PFSK-1 (cell line): ENCODE measurements around the gene CALU.

Source experiments
- FOXP2 ChIP-seq: optimal IDR thresholded peaks from 2 replicates; pipeline ENCODE3; 2011; ENCODE audit warnings: borderline replicate concordance, control low read depth, inconsistent platforms; ENCODE audit not compliant: insufficient read depth; ENCODE audit errors: extremely low read length, extremely low read depth
- POLR2AphosphoS5 ChIP-seq: IDR thresholded peaks from 2 replicates; pipeline ENCODE4 v1.6.1; 2012; ENCODE audit warnings: low read depth, mild to moderate bottlenecking, control low read depth, low read length, moderate library complexity
- SIN3A ChIP-seq: IDR thresholded peaks from 2 replicates; pipeline ENCODE4 v1.6.1; 2012; ENCODE audit warnings: mild to moderate bottlenecking, low read length, moderate library complexity, borderline replicate concordance; ENCODE audit not compliant: insufficient read depth
- TAF1 ChIP-seq: IDR thresholded peaks from 2 replicates; pipeline ENCODE4 v1.6.1; 2012; ENCODE audit warnings: low read length, control low read depth, borderline replicate concordance; ENCODE audit not compliant: insufficient read depth
- TF ChIP-seq, protein P1 (sequence below), 2 experiments: IDR thresholded peaks; 2 replicates each; pipeline versions ENCODE4 v1.6.1 to v1.8.0; 2011 to 2012; ENCODE audit warnings: low read depth in 2 of 2, low read length in 2 of 2, control low read depth in 1 of 2, inconsistent platforms in 1 of 2, mild to moderate bottlenecking in 1 of 2, moderate library complexity in 1 of 2; ENCODE audit not compliant: insufficient read depth in 1 of 2

Gene CALU

DNA sequence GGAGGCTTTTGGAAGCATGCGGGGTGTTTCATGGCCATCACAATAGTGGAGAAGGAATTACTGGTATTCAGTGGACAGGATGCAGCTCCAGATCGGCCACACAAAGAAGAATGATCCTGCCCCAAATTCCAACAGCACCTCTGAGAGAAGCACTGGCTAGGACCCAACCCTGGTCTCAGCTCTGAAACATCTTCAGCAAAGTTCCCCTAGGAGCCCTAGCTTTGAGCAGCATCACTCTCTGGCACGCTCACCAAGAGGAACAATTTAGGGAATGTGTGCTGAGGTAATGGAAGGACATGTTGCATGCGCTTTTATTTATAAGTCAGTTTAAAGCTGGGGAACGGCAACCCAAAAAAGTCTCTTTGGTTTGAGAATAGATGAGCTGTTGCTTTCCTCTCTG lies 42.0 kb downstream of the CALU start:
- no peak for TF ChIP-seq TAF1
- TF ChIP-seq, protein P1, sequence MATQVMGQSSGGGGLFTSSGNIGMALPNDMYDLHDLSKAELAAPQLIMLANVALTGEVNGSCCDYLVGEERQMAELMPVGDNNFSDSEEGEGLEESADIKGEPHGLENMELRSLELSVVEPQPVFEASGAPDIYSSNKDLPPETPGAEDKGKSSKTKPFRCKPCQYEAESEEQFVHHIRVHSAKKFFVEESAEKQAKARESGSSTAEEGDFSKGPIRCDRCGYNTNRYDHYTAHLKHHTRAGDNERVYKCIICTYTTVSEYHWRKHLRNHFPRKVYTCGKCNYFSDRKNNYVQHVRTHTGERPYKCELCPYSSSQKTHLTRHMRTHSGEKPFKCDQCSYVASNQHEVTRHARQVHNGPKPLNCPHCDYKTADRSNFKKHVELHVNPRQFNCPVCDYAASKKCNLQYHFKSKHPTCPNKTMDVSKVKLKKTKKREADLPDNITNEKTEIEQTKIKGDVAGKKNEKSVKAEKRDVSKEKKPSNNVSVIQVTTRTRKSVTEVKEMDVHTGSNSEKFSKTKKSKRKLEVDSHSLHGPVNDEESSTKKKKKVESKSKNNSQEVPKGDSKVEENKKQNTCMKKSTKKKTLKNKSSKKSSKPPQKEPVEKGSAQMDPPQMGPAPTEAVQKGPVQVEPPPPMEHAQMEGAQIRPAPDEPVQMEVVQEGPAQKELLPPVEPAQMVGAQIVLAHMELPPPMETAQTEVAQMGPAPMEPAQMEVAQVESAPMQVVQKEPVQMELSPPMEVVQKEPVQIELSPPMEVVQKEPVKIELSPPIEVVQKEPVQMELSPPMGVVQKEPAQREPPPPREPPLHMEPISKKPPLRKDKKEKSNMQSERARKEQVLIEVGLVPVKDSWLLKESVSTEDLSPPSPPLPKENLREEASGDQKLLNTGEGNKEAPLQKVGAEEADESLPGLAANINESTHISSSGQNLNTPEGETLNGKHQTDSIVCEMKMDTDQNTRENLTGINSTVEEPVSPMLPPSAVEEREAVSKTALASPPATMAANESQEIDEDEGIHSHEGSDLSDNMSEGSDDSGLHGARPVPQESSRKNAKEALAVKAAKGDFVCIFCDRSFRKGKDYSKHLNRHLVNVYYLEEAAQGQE (IDR thresholded peaks at IDR 0.05; ENCODE audit: insufficient read depth in 1 of 2, low read depth in 2 of 2, low read length in 2 of 2), result no peak
- no peak for TF ChIP-seq POLR2AphosphoS5
- TF ChIP-seq SIN3A, result no peak
- TF ChIP-seq FOXP2, result no peak

- TF ChIP-seq POLR2AphosphoS5 (no peak), SIN3A (no peak), FOXP2 (no peak), TAF1 (no peak)
- TF ChIP-seq, protein P1 (IDR thresholded peaks at IDR 0.05; ENCODE audit: insufficient read depth in 1 of 2, low read depth in 2 of 2, low read length in 2 of 2), result no peak
Measured at GRCh38 chr7:128781851-128782250, 42.7 kb downstream of the CALU start.

- no peak for TF ChIP-seq POLR2AphosphoS5
- TF ChIP-seq FOXP2, result peak; percentile 49
Measured at GRCh38 chr7:128783143-128783861, 44.1 kb downstream of the CALU start.

- no peak for TF ChIP-seq POLR2AphosphoS5
- no peak for TF ChIP-seq FOXP2
- TF ChIP-seq, protein P1 (IDR thresholded peaks at IDR 0.05; ENCODE audit: insufficient read depth in 1 of 2, low read depth in 2 of 2, low read length in 2 of 2), result no peak
- no peak for TF ChIP-seq SIN3A
- TF ChIP-seq TAF1, result no peak
Measured at GRCh38 chr7:128785738-128786137, 46.6 kb downstream of the CALU start.

DNA sequence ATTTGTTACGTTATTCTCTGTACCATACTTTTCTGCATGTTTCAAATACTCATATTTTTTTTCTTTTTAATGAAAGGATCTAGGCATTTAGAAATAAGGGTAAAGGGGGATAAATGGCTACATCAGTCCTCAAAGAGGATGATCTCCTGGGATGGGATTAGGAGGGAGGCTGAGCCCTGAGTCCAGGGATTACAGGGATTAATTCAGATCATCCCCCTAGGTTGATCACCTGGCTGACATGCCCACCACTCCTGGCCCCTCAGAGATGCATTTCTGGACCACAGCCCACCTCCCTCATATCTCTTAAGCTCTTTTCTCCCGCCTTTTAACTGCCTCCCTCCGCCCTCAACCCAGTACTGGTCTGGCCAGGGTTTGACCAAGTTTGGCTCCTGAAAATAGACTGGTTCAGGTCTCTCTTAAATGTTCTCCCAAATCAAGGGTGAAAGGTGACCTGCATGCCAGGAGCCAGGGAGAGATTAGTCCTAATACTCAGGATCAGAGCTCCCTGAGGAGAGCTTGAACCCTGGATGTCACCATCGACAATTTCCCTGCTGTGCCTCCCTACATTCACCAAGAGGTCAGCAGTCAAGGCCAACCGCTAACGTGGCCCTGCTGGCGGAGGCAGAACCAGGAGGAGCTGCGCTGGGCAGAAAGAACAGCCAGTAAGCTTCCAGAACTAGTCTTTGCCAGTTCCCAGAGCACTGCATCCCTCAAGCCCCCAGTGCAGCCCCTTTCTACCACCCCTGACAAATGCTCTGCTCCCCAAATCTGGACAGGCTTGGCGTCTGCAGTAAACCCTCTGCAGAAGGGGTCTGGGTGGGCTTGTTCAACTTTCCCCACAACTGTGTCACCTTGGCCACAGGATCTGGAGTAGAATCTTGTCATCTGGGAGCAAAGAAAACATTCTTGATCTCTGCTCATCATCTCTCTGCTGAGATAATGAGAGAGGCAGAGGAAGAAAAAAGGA lies 49.6 kb downstream of the CALU start:
- TF ChIP-seq FOXP2 (no peak), SIN3A (no peak), POLR2AphosphoS5 (no peak), TAF1 (no peak)
- TF ChIP-seq, protein P1 (IDR thresholded peaks at IDR 0.05; ENCODE audit: insufficient read depth in 1 of 2, low read depth in 2 of 2, low read length in 2 of 2), result no peak
